Sigmoid colon (tissue), 4 donors: ENCODE data around the gene FAM25G.

ENCODE experiments used
- CTCF ChIP-seq, 4 experiments: fragments of 450-650 bp in 3 of 4; fragments of 200-600 bp in 1 of 4; IDR thresholded peaks; one replicate each; pipeline ENCODE4 v1.5.1; 2016 to 2019; ENCODE audit warnings: antibody characterized with exemption in 4 of 4, mild to moderate bottlenecking in 3 of 4, moderate library complexity in 2 of 4
- EP300 ChIP-seq, 4 donors: sonication (generic); formaldehyde crosslinking; IDR thresholded peaks; one replicate each; pipeline ENCODE4 v1.6.1; 2017; ENCODE audit warnings: antibody characterized with exemption in 4 of 4
- POLR2A ChIP-seq, 2 donors: fragments of 450-650 bp; IDR thresholded peaks; one replicate each; pipeline ENCODE4 v1.6.1; 2016; ENCODE audit warnings: antibody characterized with exemption in 2 of 2, mild to moderate bottlenecking in 2 of 2, moderate library complexity in 2 of 2

- TF ChIP-seq CTCF (IDR thresholded peaks at IDR 0.05): no peak
- no peak for TF ChIP-seq POLR2A (IDR thresholded peaks at IDR 0.05)
- no peak for TF ChIP-seq EP300 (IDR thresholded peaks at IDR 0.05)
Observed at GRCh38 chr10:47451998-47452494, 39.5 kb downstream of the FAM25G start.
